Thoracic aorta (tissue), 2 donors: ENCODE results near the gene STAP2. TPM values are rescaled to one million over a fixed set of nuclear protein-coding genes. Genes with fewer than 3 reads are reported as not detected.
"Not testable (repeated sequence)": the region's sequence is repeated elsewhere in the genome, so short reads cannot be mapped to it uniquely, and the experiment has no call there.

ENCODE experiments used
- ATAC-seq: fragments of 150-250 bp; one replicate; pipeline ENCODE4 v1.8.0; 2017; ENCODE audit warnings: low read depth; ENCODE audit not compliant: insufficient number of reproducible peaks, low FRiP score
- DNase-seq: peaks from one replicate; pipeline ENCODE4 v3.0.0-alpha.2; 2020; ENCODE audit warnings: low spot score
- H3K27ac ChIP-seq, 2 donors: fragments of 200-600 bp; sonication (generic); 1 replicate in 1 of 2; 2 replicates in 1 of 2; pipeline ENCODE4 v1.5.1; 2016; ENCODE audit warnings: mild to moderate bottlenecking in 2 of 2, moderate library complexity in 2 of 2
- H3K27me3 ChIP-seq: fragments of 200-600 bp; sonication (generic); replicated peaks from 2 replicates; pipeline ENCODE4 v1.6.0; 2016; ENCODE audit warnings: mild to moderate bottlenecking; ENCODE audit not compliant: insufficient read depth
- H3K36me3 ChIP-seq: fragments of 200-600 bp; sonication (generic); one replicate; pipeline ENCODE4 v1.5.1; 2016
- H3K4me1 ChIP-seq, 2 donors: fragments of 200-600 bp; sonication (generic); 1 replicate in 1 of 2; 2 replicates in 1 of 2; pipeline versions ENCODE4 v1.5.1 to v1.6.0; 2016; ENCODE audit warnings: low read depth in 2 of 2, mild to moderate bottlenecking in 1 of 2; ENCODE audit not compliant: control insufficient read depth in 1 of 2
- H3K4me3 ChIP-seq: fragments of 200-600 bp; sonication (generic); 2 replicates; pipeline ENCODE4 v1.5.1; 2016; ENCODE audit warnings: mild to moderate bottlenecking
- H3K9me3 ChIP-seq: fragments of 200-600 bp; sonication (generic); 2 replicates; pipeline ENCODE4 v1.5.1; 2016
- total RNA-seq, 2 donors: library from RNA; depleted of rRNA; stranded (reverse); fragments of >200 nt; gene quantifications; one replicate each; pipeline versions ENCODE4 v1.1.0 to v1.2.3, GENCODE V29; 2016
- TF ChIP-seq, protein P1 (sequence below): fragments of 200-600 bp; sonication (generic); IDR thresholded peaks from one replicate; pipeline ENCODE4 v1.5.1; 2019; ENCODE audit warnings: antibody characterized with exemption

The STAP2 gene
- total RNA-seq, 2 donors from 2014 or later, result not detected

DNA sequence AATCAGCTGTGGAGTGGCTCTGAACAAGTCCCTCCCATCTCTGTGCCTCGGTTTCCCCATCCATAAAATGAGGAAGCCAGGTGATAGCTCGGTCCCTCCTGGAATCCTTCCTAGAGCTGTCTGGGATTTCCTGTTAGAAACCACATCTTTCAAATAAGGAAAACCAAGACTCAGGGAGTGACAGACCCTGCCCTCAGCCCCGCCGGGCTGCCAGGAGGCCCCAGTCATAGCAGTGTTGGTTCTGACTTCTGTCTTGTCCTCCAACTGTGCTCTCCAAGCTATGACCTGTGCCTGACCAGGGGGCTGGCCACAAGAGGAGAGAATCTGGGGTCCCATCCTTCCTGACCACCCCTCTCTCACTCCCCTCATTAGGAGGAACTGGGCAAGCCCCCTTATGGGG is 60.6 kb downstream of the STAP2 start:
- H3K36me3 ChIP-seq, result no peaks in the 10 kb centered on the region
- TF ChIP-seq, protein P1, sequence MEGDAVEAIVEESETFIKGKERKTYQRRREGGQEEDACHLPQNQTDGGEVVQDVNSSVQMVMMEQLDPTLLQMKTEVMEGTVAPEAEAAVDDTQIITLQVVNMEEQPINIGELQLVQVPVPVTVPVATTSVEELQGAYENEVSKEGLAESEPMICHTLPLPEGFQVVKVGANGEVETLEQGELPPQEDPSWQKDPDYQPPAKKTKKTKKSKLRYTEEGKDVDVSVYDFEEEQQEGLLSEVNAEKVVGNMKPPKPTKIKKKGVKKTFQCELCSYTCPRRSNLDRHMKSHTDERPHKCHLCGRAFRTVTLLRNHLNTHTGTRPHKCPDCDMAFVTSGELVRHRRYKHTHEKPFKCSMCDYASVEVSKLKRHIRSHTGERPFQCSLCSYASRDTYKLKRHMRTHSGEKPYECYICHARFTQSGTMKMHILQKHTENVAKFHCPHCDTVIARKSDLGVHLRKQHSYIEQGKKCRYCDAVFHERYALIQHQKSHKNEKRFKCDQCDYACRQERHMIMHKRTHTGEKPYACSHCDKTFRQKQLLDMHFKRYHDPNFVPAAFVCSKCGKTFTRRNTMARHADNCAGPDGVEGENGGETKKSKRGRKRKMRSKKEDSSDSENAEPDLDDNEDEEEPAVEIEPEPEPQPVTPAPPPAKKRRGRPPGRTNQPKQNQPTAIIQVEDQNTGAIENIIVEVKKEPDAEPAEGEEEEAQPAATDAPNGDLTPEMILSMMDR, result no peak
- H3K4me3 ChIP-seq, result no peak overlapping the region
- H3K27me3 ChIP-seq, result peaks cover 13% of the 10 kb centered on the region
- no peak overlapping the region for H3K27ac ChIP-seq
- H3K4me1 ChIP-seq, result peaks cover 0 to 3% of the 10 kb centered on the region in 2 donors
- ATAC-seq (no peak), DNase-seq (no peak)
- no peaks in the 10 kb centered on the region for H3K9me3 ChIP-seq

DNA sequence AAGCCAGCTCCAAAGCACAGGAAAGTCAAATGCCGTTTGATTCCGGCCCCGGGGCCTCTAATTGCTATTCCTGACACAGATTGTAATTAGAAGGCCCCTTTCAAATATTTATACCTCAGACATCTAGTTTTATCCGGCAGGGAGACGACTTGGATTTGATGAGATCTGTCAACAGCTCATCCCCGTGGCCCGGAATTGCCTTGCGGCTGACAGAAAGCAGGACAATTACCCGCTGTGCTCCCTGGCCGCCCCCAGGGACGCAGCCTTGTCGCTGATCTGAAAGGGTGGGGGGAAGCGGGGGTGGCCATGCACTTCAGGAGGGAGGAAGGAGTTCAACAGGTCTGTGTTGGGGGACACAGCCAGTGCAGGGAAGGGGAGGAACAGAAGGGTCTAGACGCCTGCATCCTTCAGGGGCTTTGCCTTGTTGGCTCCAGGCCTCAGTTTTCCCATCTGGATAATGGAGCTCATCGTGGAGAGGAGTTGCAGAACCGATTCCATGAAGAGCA is 61.4 kb downstream of the STAP2 start:
- Histone ChIP-seq H3K36me3 (peaks cover under 1% of the 10 kb centered on the region), H3K27me3 (peaks cover 13% of the 10 kb centered on the region), H3K4me3 (no peak overlapping the region), H3K9me3 (no peaks in the 10 kb centered on the region), H3K27ac (no peak overlapping the region), H3K4me1 (peaks cover 0 to 3% of the 10 kb centered on the region in 2 donors)
- no peak for ATAC-seq
- no peak for DNase-seq
- TF ChIP-seq, protein P1, result no peak

DNA sequence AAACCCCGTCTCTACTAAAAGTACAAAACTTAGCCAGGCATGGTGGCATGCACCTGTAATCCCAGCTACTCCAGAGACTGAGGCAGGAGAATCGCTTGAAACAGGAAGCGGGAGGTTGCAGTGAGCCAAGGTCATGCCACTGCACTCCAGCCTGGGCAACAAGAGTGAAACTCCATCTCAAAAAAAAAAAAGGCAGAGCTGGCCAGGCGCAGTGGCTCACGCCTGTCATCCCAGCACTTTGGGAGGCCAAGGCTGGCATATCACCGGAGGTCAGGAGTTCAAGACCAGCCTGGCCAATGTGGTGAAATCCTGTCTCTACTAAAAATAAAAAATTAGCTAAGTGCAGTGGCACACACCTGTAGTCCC is 64.3 kb downstream of the STAP2 start:
- peaks cover 11% of the 10 kb centered on the region for H3K36me3 ChIP-seq
- not testable (repeated sequence) for ATAC-seq, H3K4me3 ChIP-seq, H3K4me1 ChIP-seq, H3K27ac ChIP-seq, H3K9me3 ChIP-seq, H3K27me3 ChIP-seq, DNase-seq

Other genes starting within 250 kb of the STAP2 start
- 10 to 100 TPM; 51.2 to 71.8 TPM for gene MAP2K2, start 214.7 kb downstream of the STAP2 start, total RNA-seq
- gene CREB3L3, start 185.2 kb downstream of the STAP2 start, total RNA-seq, result not detected
- 10 to 100 TPM; 21.7 to 30.9 TPM for gene SIRT6, start 156.3 kb downstream of the STAP2 start, total RNA-seq
- gene ANKRD24, start 156.1 kb downstream of the STAP2 start, total RNA-seq, result 1 to 10 TPM in 1 of 2 donors, under 1 TPM in 1; 0.28 to 1.1 TPM
- gene EBI3, start 109.3 kb downstream of the STAP2 start, total RNA-seq, result 10 to 100 TPM in 1 of 2 donors, 1 to 10 TPM in 1; 1.9 to 16.1 TPM
- gene YJU2, start 91.7 kb downstream of the STAP2 start, total RNA-seq, result 10 to 100 TPM; 17.5 to 25.5 TPM
- gene SHD, start 59.6 kb downstream of the STAP2 start, total RNA-seq, result not detected
- 1 to 10 TPM in 1 of 2 donors, not detected in 1; 1.8 TPM for gene TMIGD2, start 36.4 kb downstream of the STAP2 start, total RNA-seq
- gene FSD1, start 34.2 kb downstream of the STAP2 start, total RNA-seq, result not detected
- gene MPND, start 4.7 kb upstream of the STAP2 start, total RNA-seq, result 10 to 100 TPM in 1 of 2 donors, 1 to 10 TPM in 1; 5.8 to 10.8 TPM
- gene SH3GL1, start 61.7 kb upstream of the STAP2 start, total RNA-seq, result 10 to 100 TPM; 47.3 to 56.9 TPM
- gene CHAF1A, start 63.8 kb upstream of the STAP2 start, total RNA-seq, result 1 to 10 TPM; 3.2 to 5.8 TPM
- 10 to 100 TPM; 51.1 to 68.5 TPM for gene UBXN6, start 119.0 kb upstream of the STAP2 start, total RNA-seq
- 10 to 100 TPM; 22.7 to 40.3 TPM for gene HDGFL2, start 133.5 kb upstream of the STAP2 start, total RNA-seq
- gene PLIN4, start 179.7 kb upstream of the STAP2 start, total RNA-seq, result 1 to 10 TPM; 3.4 to 7.1 TPM
- gene PLIN5, start 196.4 kb upstream of the STAP2 start, total RNA-seq, result 1 to 10 TPM; 4.0 to 4.5 TPM
- 10 to 100 TPM in 1 of 2 donors, under 1 TPM in 1; 0.41 to 13.5 TPM for gene LRG1, start 201.2 kb upstream of the STAP2 start, total RNA-seq
- 10 to 100 TPM in 1 of 2 donors, 1 to 10 TPM in 1; 3.4 to 17.4 TPM for gene SEMA6B, start 220.9 kb upstream of the STAP2 start, total RNA-seq